T47D (cell line): ENCODE results near the gene SGTA.
A peak's percentile ranks its signal among the peaks of the same experiment; 100 is the strongest.
"Not testable (repeated sequence)": the region's sequence is repeated elsewhere in the genome, so short reads cannot be mapped to it uniquely, and the experiment has no call there.

Experiments
- DNase-seq, 2 experiments: peaks; one replicate each; pipeline versions ENCODE4 v3.0.0 to v3.0.0-alpha.2; 2011 to 2012; ENCODE audit warnings: low read depth in 1 of 2, low spot score in 1 of 2
- JUND ChIP-seq: IDR thresholded peaks from 2 replicates; pipeline ENCODE4 v1.6.1; 2012; ENCODE audit warnings: low read depth
- in situ Hi-C: cut with HindIII; loops from 2 replicates; pipeline ENCODE4 v1.10.0; 2016; ENCODE audit warnings: low sequenced_read_pairs, low pct_unique_long_range_greater_than_20kb

The SGTA gene

GRCh38 chr19:2795827-2796658, 13.0 kb upstream of the SGTA start:
- TF ChIP-seq JUND, result no peak
- no peak for DNase-seq
- in situ Hi-C loops, result no loop called here

- TF ChIP-seq JUND, result no peak
- no peak for DNase-seq
- in situ Hi-C loops, result no loop called here
Measured at GRCh38 chr19:2793577-2793976, 10.5 kb upstream of the SGTA start.

- TF ChIP-seq JUND, result no peak
- in situ Hi-C loops, result no loop called here
- no peak for DNase-seq
Measured at GRCh38 chr19:2793126-2793525, 10.1 kb upstream of the SGTA start.

- DNase-seq, in situ Hi-C loops: not testable (repeated sequence)
Measured at GRCh38 chr19:2792666-2793065, 9.6 kb upstream of the SGTA start.

- no peak for DNase-seq
- in situ Hi-C loops, result no loop called here
- no peak for TF ChIP-seq JUND
Measured at GRCh38 chr19:2791876-2792275, 8.8 kb upstream of the SGTA start.

DNA sequence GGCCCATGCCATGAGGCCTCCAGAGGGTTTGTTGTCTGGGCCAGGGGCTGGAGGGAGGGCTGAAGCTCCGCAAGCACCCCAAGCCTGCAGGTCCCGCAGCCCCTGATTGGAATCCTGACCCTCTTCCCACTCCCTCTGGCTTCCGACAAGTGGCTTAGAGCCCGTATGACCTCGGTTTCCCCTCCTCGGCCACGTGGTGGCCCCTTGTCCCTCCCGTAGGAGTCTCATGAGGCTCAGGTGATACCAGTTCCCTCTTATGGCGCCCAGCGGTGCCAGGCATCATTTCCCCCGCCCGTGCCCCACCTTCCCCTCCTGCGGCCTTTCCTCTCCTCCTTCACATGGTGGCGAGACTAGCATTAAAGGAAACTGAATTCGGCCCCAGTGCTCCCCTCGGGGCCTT, 8.4 kb upstream of the SGTA start:
- no peak for TF ChIP-seq JUND
- no peak for DNase-seq
- in situ Hi-C loops, result no loop called here

DNA sequence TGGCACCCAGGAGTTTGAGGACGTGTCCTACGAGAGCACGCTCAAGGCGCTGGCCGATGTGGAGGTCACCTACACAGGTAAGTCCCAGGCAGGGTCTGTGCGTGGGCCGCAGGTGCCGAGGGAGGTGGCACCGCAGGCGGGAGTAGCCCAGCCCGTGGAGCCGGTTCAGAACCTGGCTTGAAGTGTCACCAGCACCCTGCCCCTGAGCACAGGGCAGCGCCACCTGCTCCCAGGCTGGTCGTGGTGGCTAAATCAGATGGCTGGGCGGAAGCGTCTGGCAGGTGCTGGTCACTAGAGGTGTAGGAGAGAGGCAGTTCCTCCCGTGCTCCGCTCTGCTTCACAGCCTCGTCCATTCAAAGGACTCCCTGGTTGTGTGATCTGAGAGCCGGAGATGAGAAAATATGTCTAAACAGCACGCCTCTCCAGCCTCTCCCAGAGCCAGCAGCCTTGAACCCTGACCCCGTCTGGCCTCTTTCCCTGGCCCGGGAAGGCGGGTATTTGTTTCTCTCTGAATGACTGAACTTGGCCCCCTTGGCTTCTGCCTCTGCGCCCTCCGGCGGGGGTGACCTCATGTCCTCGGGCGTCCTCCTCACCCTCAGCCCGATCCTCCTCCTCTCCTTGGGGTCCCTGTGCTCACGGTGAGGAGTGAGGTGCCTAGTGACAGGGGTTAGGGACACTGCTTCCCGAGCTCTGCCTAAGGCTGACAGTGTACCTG, 7.6 kb upstream of the SGTA start:
- TF ChIP-seq JUND, result no peak
- in situ Hi-C loops, result no loop called here
- no peak for DNase-seq

DNA sequence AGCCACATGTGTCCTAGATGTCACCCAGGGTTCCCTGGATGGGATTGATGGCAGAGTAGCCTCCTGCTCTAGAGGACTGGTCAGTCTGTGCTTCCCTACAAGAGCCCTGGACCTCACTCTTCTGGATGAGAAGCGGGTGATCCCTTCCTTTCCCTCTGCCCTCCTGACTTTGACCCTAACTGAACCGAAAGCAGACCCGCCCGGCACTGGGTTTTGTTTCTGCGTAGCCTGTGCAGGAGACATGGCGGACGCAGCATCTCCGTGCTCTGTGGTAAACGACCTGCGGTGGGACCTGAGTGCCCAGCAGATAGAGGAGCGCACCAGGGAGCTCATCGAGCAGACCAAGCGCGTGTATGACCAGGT, 7.1 kb upstream of the SGTA start:
- TF ChIP-seq JUND, result no peak
- no peak for DNase-seq
- in situ Hi-C loops, result no loop called here

DNA sequence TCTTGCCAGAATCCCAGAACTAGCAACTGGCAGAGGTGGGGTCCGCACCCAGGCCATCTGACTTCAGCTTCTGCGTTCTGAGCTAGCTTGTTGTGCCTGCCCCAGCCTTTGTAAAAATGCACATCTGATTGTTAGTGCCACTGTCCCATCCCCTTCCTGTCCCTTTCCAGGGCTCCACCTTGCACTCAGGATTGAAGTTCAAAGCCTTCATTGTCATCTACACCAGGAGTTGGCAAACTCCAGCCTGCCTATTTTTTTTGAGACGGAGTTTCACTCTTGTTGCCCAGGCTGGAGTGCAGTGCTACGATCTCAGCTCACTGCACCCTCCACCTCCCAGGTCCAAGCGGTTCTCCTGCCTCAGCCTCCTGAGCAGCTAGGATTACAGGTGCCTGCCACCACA, 5.2 kb upstream of the SGTA start:
- in situ Hi-C loops, result no loop called here
- no peak for TF ChIP-seq JUND
- DNase-seq, result no peak

DNA sequence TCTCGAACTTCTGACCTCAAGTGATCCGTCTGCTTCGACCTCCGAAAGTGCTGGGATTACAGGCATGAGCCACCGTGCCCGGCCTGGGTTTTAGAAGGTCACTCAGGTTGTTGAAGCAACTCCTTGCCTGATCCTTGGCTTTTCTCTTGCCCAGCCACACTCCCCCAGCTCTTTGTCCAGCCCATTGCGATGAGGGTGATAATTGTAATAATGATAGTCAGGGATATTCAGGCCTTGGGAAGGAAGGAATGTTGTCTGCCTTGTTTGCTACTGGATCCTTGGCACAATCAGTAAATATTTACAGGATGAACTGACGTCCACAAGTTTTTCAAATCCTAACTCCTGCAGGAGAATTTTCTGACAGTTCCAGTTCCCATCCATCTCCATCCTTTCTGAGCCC, 4.0 kb upstream of the SGTA start:
- TF ChIP-seq JUND, result no peak
- in situ Hi-C loops, result no loop called here
- DNase-seq, result peak; percentile 28 to 84

DNA sequence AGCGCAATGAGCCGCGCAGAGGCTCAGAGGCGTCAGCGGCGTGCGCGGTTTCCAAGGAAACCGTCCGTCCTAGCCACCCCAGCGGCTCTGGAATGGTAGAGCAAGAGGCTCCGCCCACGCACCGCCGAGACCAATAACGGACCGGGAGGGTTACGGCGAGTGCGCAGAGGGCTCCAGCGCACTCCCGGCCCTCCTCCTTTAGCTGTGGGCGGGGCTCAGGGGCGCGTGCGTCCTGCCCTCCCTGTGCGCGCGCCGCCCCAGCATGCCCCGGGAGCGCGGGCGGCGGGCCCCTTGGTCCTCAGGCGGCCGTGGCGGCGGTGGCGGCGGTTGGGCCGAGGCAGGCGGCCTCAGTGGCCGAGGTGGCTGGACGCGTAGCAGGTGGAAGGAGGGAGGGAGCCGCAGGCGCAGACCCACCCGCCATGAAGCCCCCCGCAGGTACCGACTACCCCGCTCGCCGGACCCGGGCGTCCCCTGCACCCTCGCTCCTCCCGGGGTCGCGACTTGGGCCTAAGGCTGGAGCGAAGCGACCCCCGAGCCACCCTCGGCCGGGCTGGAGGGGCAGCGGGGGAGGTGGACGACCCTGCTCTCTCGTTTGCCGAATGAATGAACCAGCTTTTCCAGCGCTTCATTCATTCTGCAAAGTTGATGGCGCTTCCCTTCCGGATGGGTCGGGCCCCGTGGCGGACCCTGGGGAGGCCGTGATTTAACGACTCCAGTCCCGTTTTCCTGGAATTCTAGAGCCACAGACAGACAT, 2.3 kb upstream of the SGTA start, which contains the start of gene THOP1:
Gene THOP1 (plus strand): TSS at position 260 of the 754 bp plus-strand sequence. CDS start 160 bp downstream, at position 420.
- in situ Hi-C loops, result no loop called here
- TF ChIP-seq JUND, result no peak
- DNase-seq, result peak; percentile 91 to 98

DNA sequence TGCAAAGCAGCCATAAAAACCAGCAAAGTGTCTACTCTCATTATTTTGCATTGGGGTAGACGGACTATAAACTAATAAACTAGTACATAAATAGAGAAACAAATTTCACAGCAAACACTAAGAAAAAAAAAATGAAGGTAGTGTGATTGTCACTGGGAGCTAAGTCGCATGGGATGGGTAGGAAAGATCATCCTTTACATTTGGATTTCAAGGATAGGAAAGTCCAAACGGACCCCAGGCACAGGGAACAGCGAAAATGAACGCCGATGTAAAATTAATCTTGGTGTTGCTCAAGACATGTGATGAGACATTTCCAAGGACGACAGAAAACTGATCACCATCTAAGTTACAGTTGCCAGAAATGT, 690 bp upstream of the SGTA start:
- no peak for DNase-seq
- TF ChIP-seq JUND, result no peak
- in situ Hi-C loops, result no loop called here
